Measurements from ENCODE around the gene KLK10. TPM values are rescaled to one million over a fixed set of nuclear protein-coding genes. Genes with fewer than 3 reads are reported as not detected.

The KLK10 gene
- total RNA-seq, 2 donors from 2014 or later = 0.46 to 0.91 TPM

GRCh38 chr19:51000981-51001380, 18.5 kb downstream of the KLK10 start:
- Mint-ChIP-seq H3K27me3 (ENCODE audit: insufficient read depth) (peaks cover 54% of the 10 kb centered on the region), H3K9me3 (no peaks in the 10 kb centered on the region), H3K27ac (no peak overlapping the region), H3K36me3 (ENCODE audit: low read depth) (no peaks in the 10 kb centered on the region), H3K4me1 (peaks cover 14% of the 10 kb centered on the region), H3K4me3 (peak overlapping the region; percentile 12)
- no peak overlapping the region for H3K4me3 ChIP-seq (ENCODE audit: low read length)
- H3K27me3 ChIP-seq (ENCODE audit: control insufficient read depth, insufficient read depth, low read length, poor library complexity, severe bottlenecking) = peaks cover 8% of the 10 kb centered on the region
- 60 to 68% methylated on average over 1 to 16 of the region's 16 CpGs for WGBS, 2 experiments (ENCODE audit: insufficient coverage in 1 of 2, insufficient read length in 1 of 2)
- H3K9ac ChIP-seq (ENCODE audit: extremely low read depth, low read length, poor library complexity, severe bottlenecking) = no peak overlapping the region
- no peaks in the 10 kb centered on the region for H3K36me3 ChIP-seq (ENCODE audit: control insufficient read depth, insufficient read depth, low read length)
- H3K4me1 ChIP-seq (ENCODE audit: control insufficient read depth, insufficient read depth, low read length) = no peaks in the 10 kb centered on the region
- no peaks in the 10 kb centered on the region for H3K9me3 ChIP-seq (ENCODE audit: control insufficient read depth, low read length)
- no peak overlapping the region for H3K27ac ChIP-seq (ENCODE audit: low read depth, low read length)
- peak; percentile 10 for TF ChIP-seq CTCF (conservative IDR thresholded peaks at IDR 0.05)
- peak; percentile 87 for DNase-seq

GRCh38 chr19:51000426-51000825, 19.1 kb downstream of the KLK10 start:
- H3K36me3 Mint-ChIP-seq (ENCODE audit: low read depth) = no peaks in the 10 kb centered on the region
- no peak overlapping the region for H3K4me3 Mint-ChIP-seq
- Histone ChIP-seq H3K9ac (ENCODE audit: extremely low read depth, low read length, poor library complexity, severe bottlenecking) (no peak overlapping the region), H3K4me1 (ENCODE audit: control insufficient read depth, insufficient read depth, low read length) (no peaks in the 10 kb centered on the region), H3K36me3 (ENCODE audit: control insufficient read depth, insufficient read depth, low read length) (no peaks in the 10 kb centered on the region), H3K27ac (ENCODE audit: low read depth, low read length) (no peak overlapping the region), H3K4me3 (ENCODE audit: low read length) (no peak overlapping the region), H3K27me3 (ENCODE audit: control insufficient read depth, insufficient read depth, low read length, poor library complexity, severe bottlenecking) (peaks cover 8% of the 10 kb centered on the region), H3K9me3 (ENCODE audit: control insufficient read depth, low read length) (no peaks in the 10 kb centered on the region)
- no peak overlapping the region for H3K27ac Mint-ChIP-seq
- H3K4me1 Mint-ChIP-seq = peaks cover 14% of the 10 kb centered on the region
- peaks cover 52% of the 10 kb centered on the region for H3K27me3 Mint-ChIP-seq (ENCODE audit: insufficient read depth)
- H3K9me3 Mint-ChIP-seq = no peaks in the 10 kb centered on the region
- DNase-seq = no peak
- WGBS, 2 experiments (ENCODE audit: insufficient coverage in 1 of 2, insufficient read length in 1 of 2) = 93 to 96% methylated on average over 3 to 10 of the region's 10 CpGs
- TF ChIP-seq CTCF (conservative IDR thresholded peaks at IDR 0.05) = no peak

GRCh38 chr19:50998686-50999085, 20.8 kb downstream of the KLK10 start:
- TF ChIP-seq CTCF (conservative IDR thresholded peaks at IDR 0.05) = no peak
- Mint-ChIP-seq H3K4me1 (peaks cover 14% of the 10 kb centered on the region), H3K27me3 (ENCODE audit: insufficient read depth) (peaks cover 43% of the 10 kb centered on the region), H3K4me3 (no peak overlapping the region), H3K36me3 (ENCODE audit: low read depth) (no peaks in the 10 kb centered on the region), H3K9me3 (peaks cover 2% of the 10 kb centered on the region), H3K27ac (no peak overlapping the region)
- Histone ChIP-seq H3K36me3 (ENCODE audit: control insufficient read depth, insufficient read depth, low read length) (no peaks in the 10 kb centered on the region), H3K4me3 (ENCODE audit: low read length) (no peak overlapping the region), H3K9ac (ENCODE audit: extremely low read depth, low read length, poor library complexity, severe bottlenecking) (no peak overlapping the region), H3K27ac (ENCODE audit: low read depth, low read length) (no peak overlapping the region), H3K9me3 (ENCODE audit: control insufficient read depth, low read length) (no peaks in the 10 kb centered on the region), H3K27me3 (ENCODE audit: control insufficient read depth, insufficient read depth, low read length, poor library complexity, severe bottlenecking) (peaks cover 8% of the 10 kb centered on the region), H3K4me1 (ENCODE audit: control insufficient read depth, insufficient read depth, low read length) (no peaks in the 10 kb centered on the region)
- no peak for DNase-seq
- WGBS, 2 experiments (ENCODE audit: insufficient coverage in 1 of 2, insufficient read length in 1 of 2) = 72 to 90% methylated on average over 4 of the region's 4 CpGs
